Adrenal gland (tissue), 12 donors: ENCODE data around the gene CEP295NL. TPM values are rescaled to one million over a fixed set of nuclear protein-coding genes. Genes with fewer than 3 reads are reported as not detected.

Experiments
- DNase-seq, 7 donors: peaks; one replicate each; pipeline ENCODE4 v3.0.0-alpha.2; 2019 to 2020
- H3K27ac ChIP-seq, 5 donors: fragments of 200-600 bp; sonication (generic) in 4 of 5; 1 replicate in 3 of 5; 2 replicates in 2 of 5; pipeline versions ENCODE4 v1.5.1 to v1.8.0; 2016 to 2020; ENCODE audit warnings: mild to moderate bottlenecking in 1 of 5
- H3K27me3 ChIP-seq: fragments of 200-600 bp; 2 replicates; pipeline ENCODE4 v1.8.0; 2021
- H3K36me3 ChIP-seq, 2 donors: fragments of 200-600 bp; replicated peaks in 1 of 2; 1 replicate in 1 of 2; 2 replicates in 1 of 2; pipeline versions ENCODE4 v1.5.1 to v1.8.0; 2018 to 2022
- H3K4me1 ChIP-seq, 2 donors: fragments of 200-600 bp; replicated peaks in 1 of 2; 1 replicate in 1 of 2; 2 replicates in 1 of 2; pipeline versions ENCODE4 v1.5.1 to v1.8.0; 2018 to 2021
- H3K4me3 ChIP-seq, 4 donors: fragments of 200-600 bp; sonication (generic) in 3 of 4; one replicate each; pipeline ENCODE4 v1.5.1; 2016 to 2018
- H3K9me3 ChIP-seq, 3 donors: fragments of 200-600 bp; sonication (generic) in 1 of 3; replicated peaks in 1 of 3; 1 replicate in 2 of 3; 2 replicates in 1 of 3; pipeline versions ENCODE4 v1.5.1 to v1.8.0; 2016 to 2021
- POLR2A ChIP-seq, 2 donors: fragments of 450-650 bp; IDR thresholded peaks; one replicate each; pipeline ENCODE4 v1.6.1; 2017; ENCODE audit warnings: antibody characterized with exemption in 2 of 2, mild to moderate bottlenecking in 2 of 2, moderate library complexity in 1 of 2
- WGBS, 4 donors: extraction: QIAGEN DNeasy Blood & Tissue Kit in 2 of 4; methylation state at CpG; one replicate each; pipeline versions ENCODE4 v1.1.5 to v1.1.7; 2013 to 2017; 5-methylcytosine and 5-hydroxymethylcytosine counted together
- intact Hi-C, 2 donors: fragments of 100-400 bp; cut with DNase I; formaldehyde crosslinking; loops; one replicate each; pipeline versions ENCODE4 v1.14.1 to v1.15.0; 2022 to 2023
- polyA plus RNA-seq, 3 donors: library from polyadenylated mRNA; stranded (reverse); fragments of 200-250 nt in 2 of 3; fragments of 350-450 nt in 1 of 3; fragmentation: Illumina TruSeq in 1 of 3; extraction: RNeasy Lipid Tissue Mini Kit (QIAGEN cat#74804) in 1 of 3; gene quantifications; one replicate each; pipeline ENCODE4 v1.2.3, GENCODE V29; 2013 to 2014
- total RNA-seq, 9 donors: library from RNA; depleted of rRNA in 4 of 9; stranded (reverse); fragments of >200 nt in 4 of 9; fragments of 120-200 nt in 1 of 9; fragmentation: NEBNext Ultra II Directional in 1 of 9; extraction: Animal tissue kit (Norgen Biotek cat#: 25700) in 1 of 9; gene quantifications; one replicate each; pipeline versions ENCODE4 v1.1.0 to v1.2.4, GENCODE V29; 2013 to 2023
- TF ChIP-seq, protein P1 (sequence below), 6 experiments: fragments of 450-650 bp in 4 of 6; fragments of 200-600 bp in 2 of 6; sonication (generic) in 1 of 6; IDR thresholded peaks; 1 replicate in 5 of 6; 2 replicates in 1 of 6; pipeline versions ENCODE4 v1.5.1 to v1.8.0; 2016 to 2021; ENCODE audit warnings: antibody characterized with exemption in 6 of 6, mild to moderate bottlenecking in 2 of 6, moderate library complexity in 1 of 6
- donor health status: healthy with polysubstance abuse.
- donor health status: Bipolar disorder and iron deficiency.
- donor health status: DM: yes; HTN: yes; CAD: no.
- donor health status: DM: no; HTN: no; CAD: no.
- donor health status: DM: no; HTN: no; CAD: no.
- donor health status: DM: yes; HTN: yes; CAD: no.

The CEP295NL gene
- total and polyA plus RNA-seq, 12 donors, result 0.07 to 5.1 (median 0.95) TPM

DNA sequence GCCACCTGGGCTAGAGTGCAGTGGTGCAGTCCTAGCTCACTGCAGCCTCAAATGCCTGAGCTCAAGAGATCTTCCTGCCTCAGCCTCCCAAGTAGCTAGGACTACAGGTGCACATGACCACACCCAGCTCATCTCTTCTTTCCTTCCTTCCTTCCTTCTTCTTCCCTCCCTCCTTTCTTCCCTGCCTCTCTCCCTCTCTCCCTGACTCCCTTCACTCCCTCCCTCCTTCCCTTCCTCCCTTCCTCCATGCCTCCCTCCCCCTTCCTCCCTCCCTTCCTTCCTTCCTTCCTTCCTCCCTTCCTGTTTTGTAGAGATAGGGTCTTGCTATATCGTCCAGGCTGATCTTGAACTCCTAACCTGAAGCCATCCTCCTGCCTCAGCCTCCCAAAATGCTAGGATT, 38.9 kb downstream of the CEP295NL start:
- no peak overlapping the region for H3K27ac ChIP-seq
- 35 to 84% (median 62%) methylated on average over 1 of the region's 1 CpG for WGBS, 4 donors
- TF ChIP-seq, protein P1, sequence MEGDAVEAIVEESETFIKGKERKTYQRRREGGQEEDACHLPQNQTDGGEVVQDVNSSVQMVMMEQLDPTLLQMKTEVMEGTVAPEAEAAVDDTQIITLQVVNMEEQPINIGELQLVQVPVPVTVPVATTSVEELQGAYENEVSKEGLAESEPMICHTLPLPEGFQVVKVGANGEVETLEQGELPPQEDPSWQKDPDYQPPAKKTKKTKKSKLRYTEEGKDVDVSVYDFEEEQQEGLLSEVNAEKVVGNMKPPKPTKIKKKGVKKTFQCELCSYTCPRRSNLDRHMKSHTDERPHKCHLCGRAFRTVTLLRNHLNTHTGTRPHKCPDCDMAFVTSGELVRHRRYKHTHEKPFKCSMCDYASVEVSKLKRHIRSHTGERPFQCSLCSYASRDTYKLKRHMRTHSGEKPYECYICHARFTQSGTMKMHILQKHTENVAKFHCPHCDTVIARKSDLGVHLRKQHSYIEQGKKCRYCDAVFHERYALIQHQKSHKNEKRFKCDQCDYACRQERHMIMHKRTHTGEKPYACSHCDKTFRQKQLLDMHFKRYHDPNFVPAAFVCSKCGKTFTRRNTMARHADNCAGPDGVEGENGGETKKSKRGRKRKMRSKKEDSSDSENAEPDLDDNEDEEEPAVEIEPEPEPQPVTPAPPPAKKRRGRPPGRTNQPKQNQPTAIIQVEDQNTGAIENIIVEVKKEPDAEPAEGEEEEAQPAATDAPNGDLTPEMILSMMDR (IDR thresholded peaks at IDR 0.05), result no peak
- TF ChIP-seq POLR2A (IDR thresholded peaks at IDR 0.05), result no peak
- H3K9me3 ChIP-seq, result no peaks in the 10 kb centered on the region
- H3K4me3 ChIP-seq, result no peak overlapping the region
- H3K36me3 ChIP-seq, result peaks cover 0 to 10% of the 10 kb centered on the region in 2 donors
- H3K27me3 ChIP-seq, result no peaks in the 10 kb centered on the region
- H3K4me1 ChIP-seq, result peaks cover 4 to 9% of the 10 kb centered on the region in 2 donors
- intact Hi-C loops, result loop anchor here in 1 of 2 donors (2.0 kb wide), 1 partner anchor 107 kb away; no protein-coding TSS in a partner anchor
- no peak for DNase-seq

DNA sequence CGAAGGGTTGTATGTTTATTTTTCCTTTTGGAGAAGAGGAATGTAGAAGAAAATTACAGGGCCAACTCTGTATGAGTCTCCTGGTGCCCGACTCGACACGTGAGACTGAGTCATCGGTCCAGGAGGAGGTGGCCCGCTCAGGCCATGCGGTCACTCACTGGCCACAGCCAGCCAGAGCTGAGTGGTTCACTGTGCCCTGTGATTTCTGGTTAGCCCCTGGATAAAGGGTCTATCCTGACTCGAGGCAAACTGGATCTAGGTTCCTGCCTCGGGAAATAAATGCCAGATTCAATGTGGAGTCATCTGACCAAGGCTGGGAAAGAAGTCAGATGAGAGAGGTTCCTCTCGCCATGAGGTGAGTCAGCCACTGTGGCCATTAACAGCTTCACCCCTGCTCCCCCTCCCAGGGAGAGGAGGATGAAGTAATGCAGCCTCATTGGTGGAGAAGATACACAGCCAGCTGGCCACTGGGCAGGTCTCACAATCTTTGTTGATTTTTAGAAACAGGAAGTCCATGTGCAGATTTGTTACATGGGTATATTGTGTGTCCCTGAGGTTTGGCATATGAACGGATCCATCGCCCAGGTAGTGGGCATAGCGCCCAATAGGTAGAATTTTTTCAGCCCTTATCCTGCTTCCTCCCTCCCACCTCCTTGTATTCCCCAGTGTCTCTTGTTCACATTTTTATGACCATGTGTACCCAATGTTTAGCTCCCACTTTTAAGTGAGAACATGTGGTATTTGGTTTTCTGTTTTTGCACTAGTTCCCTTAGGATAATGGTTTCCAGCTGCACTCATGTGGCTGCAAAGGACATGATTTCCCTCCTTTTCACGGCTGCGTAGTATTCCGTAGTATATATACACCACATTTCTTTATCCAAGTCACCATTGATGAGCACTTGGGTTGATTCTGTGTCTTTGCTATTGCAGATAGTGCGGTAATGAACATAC, 40.7 kb downstream of the CEP295NL start:
- DNase-seq, result peak; percentile 87 to 96 (median 95)
- WGBS, 4 donors, result 46 to 66% (median 57%) methylated on average over 14 to 17 of the region's 17 CpGs
- Histone ChIP-seq H3K36me3 (peaks cover 0 to 5% of the 10 kb centered on the region in 2 donors), H3K27me3 (no peaks in the 10 kb centered on the region), H3K9me3 (no peaks in the 10 kb centered on the region), H3K27ac (peak overlapping the region; percentile 79 to 98 (median 91)), H3K4me3 (no peak overlapping the region), H3K4me1 (peaks cover 4 to 9% of the 10 kb centered on the region in 2 donors)
- peak; percentile 11 to 85 for TF ChIP-seq POLR2A (IDR thresholded peaks at IDR 0.05)
- TF ChIP-seq, protein P1 (IDR thresholded peaks at IDR 0.05), result no peak
- intact Hi-C loops, result no loop called here

DNA sequence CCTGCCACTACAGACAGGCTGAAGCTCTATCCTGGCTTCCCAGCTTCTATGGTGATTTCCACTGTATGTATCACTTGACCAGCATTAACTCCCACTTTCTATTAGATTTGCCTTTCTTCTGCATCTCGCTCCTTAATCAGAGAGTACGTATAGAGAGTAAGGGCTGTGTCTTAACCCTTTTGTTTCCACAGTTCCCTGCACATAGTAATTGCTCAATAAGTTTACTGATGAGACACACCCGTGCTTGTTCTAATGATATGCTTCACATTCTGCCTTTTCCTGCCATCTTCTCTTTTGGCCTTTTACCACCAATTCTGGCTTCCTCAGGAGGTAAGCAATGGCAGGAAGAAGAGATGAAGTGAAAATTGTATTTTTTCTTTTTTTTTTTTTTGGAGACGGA, 41.8 kb downstream of the CEP295NL start:
- WGBS, 4 donors, result 90 to 93% (median 91%) methylated on average over 4 of the region's 4 CpGs
- H3K4me1 ChIP-seq, result peaks cover 4 to 9% of the 10 kb centered on the region in 2 donors
- TF ChIP-seq POLR2A (IDR thresholded peaks at IDR 0.05), result no peak
- H3K9me3 ChIP-seq, result no peaks in the 10 kb centered on the region
- peak overlapping the region; percentile 79 to 98 (median 91) for H3K27ac ChIP-seq
- no peaks in the 10 kb centered on the region for H3K27me3 ChIP-seq
- no peak for DNase-seq
- H3K36me3 ChIP-seq, result peaks cover 0 to 16% of the 10 kb centered on the region in 2 donors
- H3K4me3 ChIP-seq, result no peak overlapping the region
- intact Hi-C loops, result no loop called here

DNA sequence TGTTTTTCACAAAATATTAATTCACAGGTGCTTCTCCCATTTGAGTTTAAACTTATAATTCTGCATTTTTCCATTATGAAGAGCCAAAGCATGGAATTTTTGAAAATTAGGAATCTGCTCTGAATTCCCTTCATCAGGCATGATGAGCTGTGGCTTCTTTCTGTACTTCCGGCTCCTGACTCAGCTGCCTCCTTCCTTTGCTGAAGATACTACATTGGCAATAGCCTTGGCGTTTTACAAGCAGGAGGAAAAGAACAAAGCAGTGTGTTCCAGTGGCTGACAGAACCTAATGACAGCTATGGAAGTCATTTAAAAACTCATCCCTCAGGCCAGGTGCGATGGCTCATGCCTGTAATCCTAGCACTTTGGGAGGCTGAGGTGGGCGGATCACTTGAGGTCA, 44.0 kb downstream of the CEP295NL start:
- Histone ChIP-seq H3K27me3 (no peaks in the 10 kb centered on the region), H3K4me1 (peaks cover 0 to 4% of the 10 kb centered on the region in 2 donors), H3K36me3 (peaks cover 0 to 35% of the 10 kb centered on the region in 2 donors), H3K9me3 (no peaks in the 10 kb centered on the region), H3K27ac (no peak overlapping the region), H3K4me3 (no peak overlapping the region)
- intact Hi-C loops, result no loop called here
- no peak for DNase-seq
- TF ChIP-seq, protein P1 (IDR thresholded peaks at IDR 0.05), result no peak
- TF ChIP-seq POLR2A (IDR thresholded peaks at IDR 0.05), result no peak
- WGBS, 4 donors, result 82 to 89% (median 83%) methylated on average over 4 of the region's 4 CpGs
